Stimulated activated CD4-positive, alpha-beta T cell treated with anti-CD3 and anti-CD28 coated beads, TNF-alpha, amount 100 ng/mL, for 48 hours (primary cell): ENCODE measurements around the gene RFX8.
A peak's percentile ranks its signal among the peaks of the same experiment; 100 is the strongest.
"Not testable (repeated sequence)": the region's sequence is repeated elsewhere in the genome, so short reads cannot be mapped to it uniquely, and the experiment has no call there.

Experiments used
- DNase-seq, 3 donors: peaks; one replicate each; pipeline ENCODE4 v3.0.0-alpha.2; 2020; ENCODE audit warnings: low read depth in 3 of 3

The RFX8 gene

DNA sequence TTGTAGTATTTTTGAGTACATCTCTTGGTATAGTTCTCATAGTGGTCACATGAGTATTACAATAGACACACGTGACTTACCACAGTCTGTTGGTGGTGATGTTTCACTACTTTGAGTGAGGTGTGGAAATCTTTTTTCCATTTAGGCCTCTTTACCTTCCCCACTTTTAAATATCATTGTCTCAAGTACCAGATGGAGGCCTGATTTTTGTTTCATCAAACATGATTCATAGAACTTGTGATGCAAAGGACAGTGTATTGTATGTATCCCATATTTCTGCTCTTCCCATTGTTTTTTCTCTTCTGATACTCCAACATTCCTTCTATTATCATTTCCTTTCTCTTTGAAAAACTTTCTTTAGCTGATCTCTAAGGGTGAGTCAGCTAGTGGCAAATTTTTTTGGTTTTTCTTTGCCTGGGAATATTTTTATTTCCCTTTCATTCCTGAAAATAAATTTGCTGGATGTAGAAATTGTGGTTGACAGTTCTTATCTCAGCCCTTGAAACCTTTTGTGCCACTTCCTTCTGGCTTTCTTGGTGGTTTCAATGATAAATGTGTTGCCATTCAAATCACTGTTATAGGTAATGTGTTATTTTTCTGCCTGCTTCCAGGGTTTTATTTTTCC lies 32.8 kb downstream of the RFX8 start:
- DNase-seq: no peak

DNA sequence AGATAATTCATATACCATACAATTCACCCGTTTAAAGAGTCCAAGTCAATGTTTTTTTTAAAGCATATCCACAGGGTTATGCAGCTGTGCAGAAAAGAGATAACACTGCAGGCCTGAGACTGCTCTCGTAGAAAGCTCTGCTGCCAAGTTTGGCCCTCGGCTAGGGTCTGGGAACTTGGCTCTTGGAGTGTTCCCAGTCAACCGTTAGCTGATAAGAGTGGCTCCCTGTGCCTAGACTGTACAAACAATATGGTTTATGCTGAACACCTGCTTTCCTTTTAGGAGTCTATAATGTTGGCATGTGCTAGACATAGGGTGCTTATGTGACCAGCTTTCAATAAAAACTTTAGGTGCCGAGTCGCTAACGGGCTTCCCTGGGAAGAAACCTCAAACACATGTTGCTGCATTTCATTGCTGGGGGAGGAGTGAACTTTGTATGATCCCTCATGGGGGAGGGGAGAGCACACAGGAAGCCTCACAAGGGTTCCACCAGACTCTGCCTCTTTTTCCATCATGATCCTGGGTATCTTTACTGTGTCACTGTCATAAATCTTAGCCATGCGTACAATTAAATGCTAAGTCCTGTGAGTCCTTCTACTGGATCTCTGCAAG lies 34.7 kb downstream of the RFX8 start:
- no peak for DNase-seq

DNA sequence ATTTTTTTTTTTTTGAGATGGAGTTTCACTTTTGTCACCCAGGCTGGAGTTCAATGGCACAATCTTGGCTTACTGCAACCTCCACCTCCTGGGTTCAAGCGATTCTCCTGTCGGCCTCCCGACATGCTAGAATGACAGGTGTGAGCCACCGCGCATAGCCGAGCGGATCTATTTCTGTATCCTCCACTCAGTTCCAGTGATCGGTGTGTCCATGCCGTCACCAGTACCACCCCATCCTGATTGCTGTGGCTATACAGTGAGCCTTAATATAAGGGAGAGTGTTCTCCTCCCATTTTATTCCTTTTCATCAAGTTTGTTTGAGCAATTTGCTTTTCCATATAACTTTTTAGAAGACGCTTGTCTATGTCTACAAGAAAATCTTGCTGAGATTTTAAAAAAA lies 35.2 kb downstream of the RFX8 start:
- DNase-seq: no peak

DNA sequence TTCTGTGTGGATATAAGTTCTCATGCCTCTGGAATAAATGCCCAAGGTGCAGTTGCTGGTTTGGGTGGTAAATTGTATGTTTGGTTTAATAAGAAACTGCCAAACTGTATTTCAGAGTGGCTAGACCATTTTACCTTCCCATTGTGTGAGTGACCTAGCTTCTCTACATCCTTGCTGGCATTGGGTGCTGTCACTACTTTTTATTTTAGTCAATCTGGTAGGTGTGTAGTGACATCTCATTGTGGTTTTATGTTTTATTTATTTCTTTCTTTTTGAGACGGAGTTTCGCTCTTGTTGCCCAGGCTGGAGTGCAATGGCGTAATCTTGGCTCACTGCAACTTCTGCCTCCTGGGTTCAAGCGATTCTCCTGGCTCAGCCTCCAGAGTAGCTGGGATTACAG lies 36.4 kb downstream of the RFX8 start:
- DNase-seq: not testable (repeated sequence)

DNA sequence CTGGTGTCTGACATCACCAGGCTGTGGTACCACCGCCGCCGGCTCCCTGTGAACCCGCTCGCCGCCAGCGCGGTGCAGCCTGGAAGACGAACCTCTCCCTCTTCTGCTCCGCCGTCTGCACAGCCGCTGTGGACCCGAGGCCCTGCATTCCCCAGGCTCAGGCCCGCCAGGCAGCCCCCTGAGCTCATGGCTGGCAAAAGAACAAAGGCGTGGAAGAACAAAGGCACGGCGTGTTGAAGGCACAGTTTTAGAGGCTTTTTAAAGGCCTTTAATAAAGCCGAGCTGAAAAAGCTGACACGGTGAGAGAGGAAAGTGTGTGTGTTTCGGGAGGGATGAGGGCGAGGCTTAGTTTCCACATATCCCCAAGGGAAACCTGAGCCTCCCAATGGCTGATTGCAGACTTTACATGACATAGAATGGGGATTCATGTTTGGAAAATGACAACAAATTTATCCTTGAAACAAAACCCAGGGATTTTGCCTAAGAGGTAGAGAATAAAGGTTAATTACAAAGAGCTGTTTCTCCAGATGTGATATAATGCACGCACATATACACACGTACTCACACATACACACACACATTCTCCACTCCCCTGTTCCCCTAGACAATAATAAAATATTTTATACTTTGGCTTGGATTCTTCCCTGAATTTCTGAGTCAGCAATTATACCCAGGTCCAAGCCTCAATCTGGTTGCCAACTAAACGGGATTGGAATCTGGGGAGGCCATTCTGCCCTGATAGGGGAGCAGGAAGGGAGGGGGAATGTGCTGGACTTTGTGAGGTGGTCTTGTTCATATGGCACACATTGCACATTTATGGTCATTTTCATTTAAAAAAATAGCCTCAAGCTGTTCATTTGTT lies 39.7 kb downstream of the RFX8 start:
- no peak for DNase-seq

DNA sequence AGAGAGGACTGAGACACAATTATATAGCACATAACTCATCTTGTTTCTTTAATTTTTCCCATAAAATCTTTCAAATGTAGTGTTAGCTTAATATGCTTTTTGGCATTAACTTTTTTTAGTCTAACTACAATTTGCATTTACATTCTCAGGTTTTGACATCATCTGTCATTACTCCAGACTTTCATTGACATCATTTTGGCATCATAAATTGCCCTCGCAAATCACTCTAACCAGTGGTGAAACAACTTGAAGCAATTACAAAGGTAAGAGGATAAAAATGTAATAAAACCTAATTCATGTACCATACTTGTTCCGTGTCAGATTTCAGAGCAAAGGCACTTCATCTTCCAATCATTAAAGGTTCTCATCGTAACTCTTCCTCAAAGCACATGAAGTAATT lies 41.4 kb downstream of the RFX8 start:
- no peak for DNase-seq

DNA sequence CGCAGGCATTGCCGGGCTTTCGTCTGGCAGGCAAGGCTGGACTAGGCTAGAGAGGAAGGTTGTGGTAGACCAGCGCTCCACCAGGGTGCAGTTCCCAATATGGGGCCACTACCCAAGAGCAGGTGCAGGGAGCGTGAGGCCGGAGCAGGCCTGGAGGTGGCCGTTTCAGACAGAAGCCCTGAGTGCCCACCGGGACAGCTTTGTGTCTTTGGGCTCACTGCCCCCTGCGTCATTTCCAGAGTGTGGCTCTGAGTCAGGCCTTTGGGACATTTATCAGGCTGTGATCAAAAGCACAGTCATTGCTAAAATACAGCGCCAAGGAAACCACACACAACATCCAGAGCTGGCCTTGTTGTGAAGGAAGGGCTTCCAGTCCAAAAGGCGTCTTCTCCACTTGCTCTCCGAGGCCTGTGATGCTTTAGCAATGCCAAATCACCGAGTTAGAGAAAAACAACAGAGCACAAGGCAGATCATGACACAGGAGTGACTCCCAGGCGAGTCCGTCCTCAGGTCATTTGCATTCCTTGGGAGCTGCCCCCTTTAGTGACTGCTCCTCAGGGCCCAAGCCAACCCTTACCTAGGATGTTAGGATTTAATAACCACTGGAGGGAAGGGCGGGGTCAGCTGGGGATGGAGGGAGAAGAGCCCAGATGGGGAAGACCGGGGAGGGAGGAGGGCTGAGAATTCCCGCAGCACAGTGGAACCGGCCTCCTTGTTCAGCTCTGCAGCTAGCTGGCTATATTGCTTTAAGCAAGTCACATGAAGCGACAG lies 42.3 kb downstream of the RFX8 start:
- DNase-seq: no peak

DNA sequence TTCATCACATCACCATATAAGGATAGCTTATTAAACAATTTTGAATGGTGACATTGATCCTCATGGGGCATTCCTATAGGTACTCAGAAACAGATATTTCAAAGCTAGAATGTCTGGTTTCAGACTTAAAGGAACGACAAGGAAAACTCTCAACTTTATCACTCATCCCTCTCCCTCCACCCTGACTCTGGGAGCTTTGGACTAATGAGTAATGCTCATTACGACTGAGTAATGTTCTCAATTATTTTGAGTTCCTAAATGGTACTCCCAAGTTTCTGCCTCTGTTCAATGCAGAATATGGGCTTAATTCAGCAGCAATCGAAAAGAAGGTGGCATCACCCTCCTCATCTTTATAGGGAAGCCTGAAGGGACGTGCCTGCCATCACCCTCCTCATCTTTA lies 43.4 kb downstream of the RFX8 start:
- no peak for DNase-seq

DNA sequence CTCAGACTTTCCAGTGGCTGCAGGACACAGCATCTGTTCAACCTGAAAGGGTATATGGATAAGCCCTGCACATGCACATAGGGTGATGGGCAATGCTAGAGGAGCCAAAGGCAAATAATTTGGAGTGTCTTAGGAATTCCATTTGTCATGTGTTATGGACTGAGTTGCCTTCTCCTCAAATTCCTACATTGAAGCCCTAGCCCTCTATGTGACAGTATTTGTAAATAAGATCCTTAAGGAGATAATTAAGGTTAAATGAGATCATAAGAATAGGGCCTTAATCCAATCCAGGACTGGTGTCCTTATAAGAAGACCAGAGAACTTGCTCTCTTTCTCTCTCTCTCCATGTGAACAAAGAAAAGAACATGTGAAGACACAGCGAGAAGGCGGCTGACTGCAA lies 44.8 kb downstream of the RFX8 start:
- no peak for DNase-seq

DNA sequence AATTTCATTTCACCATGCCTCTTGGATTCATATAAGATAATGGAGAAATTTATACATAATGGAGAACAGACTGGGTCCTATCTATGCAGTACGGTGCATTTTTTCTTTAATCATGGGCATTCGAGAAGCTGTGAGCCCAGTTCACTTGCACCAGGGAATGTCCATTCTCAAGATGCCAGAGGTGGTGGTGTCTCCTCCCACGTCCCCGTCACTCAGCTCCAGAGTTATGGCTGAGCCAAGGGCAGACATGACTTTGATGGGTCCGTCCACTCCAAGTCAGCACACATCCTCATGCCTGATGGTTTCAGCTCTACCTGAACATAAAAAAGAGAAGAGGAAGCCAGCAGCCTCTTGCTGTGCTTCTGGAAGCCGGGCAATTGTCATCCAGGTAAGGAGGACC lies 45.5 kb downstream of the RFX8 start:
- no peak for DNase-seq

DNA sequence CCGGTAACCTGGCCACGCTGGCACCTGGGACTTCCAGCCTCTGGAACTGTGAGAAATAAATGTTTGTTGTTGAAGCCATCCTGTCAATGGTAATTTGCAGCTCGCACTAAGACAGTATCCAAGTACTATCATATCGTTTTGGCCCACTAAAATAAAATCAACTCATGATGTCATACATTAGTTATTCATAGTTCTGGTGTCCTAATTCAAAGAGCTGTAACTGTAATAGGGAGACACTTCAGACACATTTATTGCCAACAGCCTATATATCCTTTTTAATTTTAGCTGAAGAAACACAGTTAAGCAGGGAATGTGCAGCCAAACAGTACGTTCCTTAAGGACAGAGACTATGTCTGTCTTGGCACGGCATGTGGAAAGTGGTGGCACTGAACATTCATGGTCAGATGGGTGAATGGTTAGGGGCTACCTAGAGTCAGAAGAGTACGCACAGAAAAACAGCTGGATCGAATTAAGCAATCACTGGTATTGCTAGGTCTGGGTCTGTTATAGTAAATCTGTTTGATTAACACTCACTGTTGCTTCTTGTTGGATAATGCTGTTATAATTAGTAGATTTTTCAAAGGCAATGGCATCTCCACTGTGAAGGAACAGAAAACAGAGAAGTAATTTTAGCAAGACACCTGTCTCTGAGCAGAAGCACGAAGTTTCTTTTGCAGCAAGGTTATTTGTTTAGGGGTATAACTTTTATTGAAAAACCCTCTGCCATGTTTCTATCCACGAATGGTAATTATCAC lies 46.3 kb downstream of the RFX8 start:
- DNase-seq: no peak

DNA sequence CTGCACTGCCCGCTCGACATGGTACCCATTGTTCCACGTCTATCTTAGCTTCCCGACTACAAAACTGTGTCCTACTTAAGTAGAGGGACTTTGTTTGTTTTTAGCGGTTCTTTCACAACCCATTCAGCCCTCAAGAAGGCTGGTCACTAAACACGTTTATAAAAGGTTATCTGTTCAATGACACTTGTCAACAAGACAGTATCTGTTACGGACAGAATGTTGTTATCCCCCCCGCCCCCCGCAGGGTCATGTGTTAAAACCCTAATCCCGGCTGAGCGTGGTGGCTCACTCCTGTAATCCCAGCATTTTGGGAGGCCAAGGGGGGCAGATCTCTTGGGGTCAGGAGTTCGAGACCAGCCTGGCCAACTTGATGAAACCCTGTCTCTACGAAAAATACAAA lies 47.2 kb downstream of the RFX8 start:
- DNase-seq: no peak

DNA sequence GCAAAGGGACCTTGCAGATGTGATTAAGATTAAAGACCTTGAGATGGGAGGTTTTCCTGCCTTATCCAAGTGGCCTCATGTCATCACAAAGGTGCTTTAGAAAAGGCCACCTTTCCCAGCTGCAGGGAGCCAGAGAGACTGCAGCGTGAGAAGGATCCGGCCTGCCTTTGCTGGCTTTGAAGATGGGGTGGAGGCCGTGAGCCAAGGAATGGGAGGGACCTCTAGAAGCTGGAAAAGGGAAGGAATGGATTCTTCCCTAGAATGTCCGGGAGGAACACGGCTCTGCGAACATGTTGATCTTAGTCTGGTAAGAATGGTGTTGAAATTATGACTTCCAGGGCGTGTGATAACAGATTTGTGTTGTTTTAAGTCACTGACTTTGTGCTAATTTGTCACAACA lies 47.7 kb downstream of the RFX8 start:
- no peak for DNase-seq

DNA sequence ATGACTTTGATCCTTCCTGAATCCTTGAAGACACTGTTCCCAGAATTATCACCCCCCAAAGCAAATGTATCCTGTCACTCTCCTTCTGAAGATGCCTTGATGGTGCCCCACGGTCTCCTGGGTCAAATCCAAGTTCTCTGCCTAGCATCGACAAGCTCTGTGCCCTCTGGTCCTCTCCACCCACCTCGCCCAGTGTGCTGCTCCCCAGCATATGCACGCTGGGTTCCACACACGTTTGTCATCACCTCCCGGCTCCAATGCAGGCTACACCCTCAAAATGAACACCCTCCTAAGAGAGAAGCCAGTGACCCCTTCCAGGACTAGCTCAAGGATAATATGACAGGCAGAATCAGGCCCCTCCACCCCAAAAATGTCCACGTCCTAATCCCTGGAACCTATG lies 48.1 kb downstream of the RFX8 start:
- no peak for DNase-seq

DNA sequence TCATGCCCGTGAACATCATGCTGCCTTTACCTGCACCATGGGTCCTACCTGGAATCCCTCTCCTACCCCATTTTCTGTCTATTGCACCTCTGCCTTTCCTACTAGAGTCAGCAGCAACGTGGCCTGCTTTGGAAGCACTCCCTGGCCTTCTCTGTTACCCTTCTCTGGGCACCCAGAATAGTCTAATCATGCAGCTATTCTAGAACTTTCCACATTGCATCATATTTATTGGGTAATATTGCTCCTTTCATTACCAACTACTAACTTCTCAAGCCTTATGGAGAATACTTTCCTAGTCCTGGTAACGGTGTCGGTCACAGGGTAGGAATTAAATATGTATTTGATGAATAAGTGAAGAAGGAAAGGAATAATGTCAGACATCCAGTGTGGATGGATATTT lies 54.3 kb downstream of the RFX8 start:
- DNase-seq: no peak

DNA sequence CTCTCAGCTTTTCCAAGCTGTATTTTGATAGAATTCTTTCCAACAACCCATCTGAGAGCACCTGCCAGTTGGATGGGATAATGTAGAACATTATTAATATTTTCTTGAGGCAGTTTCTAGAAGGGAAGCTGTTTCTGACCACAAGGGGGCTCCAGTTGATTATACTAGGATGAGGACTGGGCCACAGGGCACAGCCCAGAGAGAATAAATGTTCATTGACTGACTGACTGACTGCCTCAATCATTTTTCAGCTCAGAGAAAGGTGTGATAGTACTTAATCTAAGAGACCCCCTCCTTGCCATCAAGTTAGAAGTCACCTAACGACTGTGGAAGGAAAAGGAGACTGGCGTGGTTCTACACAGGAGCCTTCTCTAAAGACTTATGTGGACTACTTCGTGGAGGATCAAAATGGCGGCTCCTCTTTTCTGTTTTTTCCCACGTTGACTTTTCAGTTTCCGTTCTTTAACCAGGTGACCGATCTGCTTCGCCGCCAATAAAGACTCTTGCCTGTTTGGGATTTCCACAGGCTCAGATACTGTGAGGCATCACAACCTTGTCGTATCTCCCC lies 55.7 kb downstream of the RFX8 start:
- DNase-seq: peak; percentile 21 to 60 (median 25)

DNA sequence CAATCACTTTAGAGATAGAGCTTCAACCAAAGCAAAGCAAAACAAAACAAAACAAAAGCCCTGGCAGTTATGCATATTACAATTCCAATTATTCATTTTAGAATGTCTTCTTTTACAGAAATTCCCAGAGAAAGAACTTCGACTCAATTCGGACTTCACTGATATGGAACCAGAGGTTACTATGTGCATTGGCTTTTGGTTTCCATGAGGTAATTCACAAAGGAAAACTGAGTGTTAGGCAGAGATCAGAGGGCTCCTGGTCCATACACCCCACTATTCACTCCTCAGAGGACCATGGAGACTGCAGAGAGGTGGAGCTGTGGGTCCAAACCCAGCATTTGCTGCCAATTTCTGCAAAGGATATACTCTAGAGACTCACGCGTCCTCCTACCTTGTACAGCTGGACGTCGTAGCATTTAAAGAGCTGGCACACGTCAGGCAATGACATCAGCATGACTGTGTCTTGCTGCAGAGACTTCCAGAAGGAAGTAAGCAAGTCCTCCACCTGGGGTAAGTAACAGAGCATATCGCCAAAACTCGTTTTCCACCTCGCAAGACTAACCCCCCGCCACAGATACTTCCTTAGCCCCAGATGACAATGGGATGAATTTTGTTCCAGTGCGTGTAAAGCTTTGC lies 56.3 kb downstream of the RFX8 start:
- no peak for DNase-seq

DNA sequence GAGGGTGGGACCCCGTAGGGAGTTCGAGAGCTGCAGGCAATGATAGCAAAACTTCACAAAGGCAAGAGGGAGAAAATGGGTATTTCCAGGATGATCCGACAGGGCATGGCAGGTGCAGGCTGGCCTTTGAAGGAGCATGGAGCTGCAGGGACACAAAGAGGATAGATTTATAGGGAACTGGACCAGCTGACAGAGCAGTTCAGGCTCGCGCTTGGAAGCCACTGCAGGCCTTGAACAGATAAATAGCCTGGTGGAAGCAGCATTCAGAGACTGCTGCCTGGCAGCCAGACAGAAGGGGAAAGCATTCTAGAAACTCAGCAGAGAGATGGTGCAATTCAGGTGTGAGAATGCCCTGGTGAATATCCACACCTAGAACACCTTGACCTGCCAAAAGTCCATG lies 58.3 kb downstream of the RFX8 start:
- no peak for DNase-seq

DNA sequence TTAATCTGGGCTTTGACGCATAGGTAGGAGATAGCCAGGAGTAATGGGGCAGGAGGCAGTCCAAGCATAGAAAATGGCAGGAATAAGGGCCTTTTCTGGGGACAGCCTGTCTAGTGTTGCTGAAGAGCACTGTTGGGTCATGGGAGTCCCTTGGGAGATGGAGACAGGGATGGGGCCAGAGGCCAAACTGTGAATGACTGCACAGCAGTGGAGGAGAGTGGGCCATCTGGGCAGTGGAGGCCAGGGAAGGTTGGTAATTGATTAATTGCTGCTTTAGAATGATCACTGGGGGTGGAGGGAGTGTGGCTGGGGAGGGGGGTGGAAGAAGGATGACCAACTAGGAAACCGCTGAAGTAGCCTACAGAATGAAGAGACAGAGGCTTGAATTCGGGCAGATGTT lies 59.0 kb downstream of the RFX8 start:
- DNase-seq: no peak

DNA sequence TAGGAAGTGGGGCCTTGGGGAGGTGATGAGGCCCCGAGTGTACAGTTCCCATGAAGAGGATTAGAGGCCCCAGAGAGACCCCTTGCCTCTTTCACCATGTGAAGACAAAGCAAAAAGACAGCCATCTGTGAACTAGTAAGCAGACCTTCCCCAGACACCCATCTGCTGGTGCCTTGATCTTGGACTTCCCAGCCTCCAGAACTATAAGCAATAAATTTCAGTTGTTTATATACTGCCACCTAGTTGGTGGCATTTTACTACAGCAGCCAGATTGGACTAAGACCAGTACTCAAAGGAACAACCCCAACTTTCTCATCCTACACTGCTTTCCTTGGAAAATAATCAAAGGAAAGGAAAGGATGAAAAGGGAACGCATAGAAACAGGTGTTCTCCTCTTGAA lies 59.7 kb downstream of the RFX8 start:
- no peak for DNase-seq
